NT2/D1 (cell line): ENCODE data around the gene SURF1.
"Not testable (repeated sequence)": the region's sequence is repeated elsewhere in the genome, so short reads cannot be mapped to it uniquely, and the experiment has no call there.

ENCODE experiments used
- SUZ12 ChIP-seq: IDR thresholded peaks from 2 replicates; pipeline ENCODE4 v1.6.1; 2011; ENCODE audit not compliant: insufficient read length, insufficient read depth; ENCODE audit errors: extremely low read depth
- YY1 ChIP-seq: IDR thresholded peaks from 2 replicates; pipeline ENCODE4 v1.6.1; 2011; ENCODE audit not compliant: insufficient read length, insufficient read depth
- ZNF274 ChIP-seq: IDR thresholded peaks from 2 replicates; pipeline ENCODE4 v1.6.1; 2011; ENCODE audit warnings: mild to moderate bottlenecking, low read depth, low read length

DNA sequence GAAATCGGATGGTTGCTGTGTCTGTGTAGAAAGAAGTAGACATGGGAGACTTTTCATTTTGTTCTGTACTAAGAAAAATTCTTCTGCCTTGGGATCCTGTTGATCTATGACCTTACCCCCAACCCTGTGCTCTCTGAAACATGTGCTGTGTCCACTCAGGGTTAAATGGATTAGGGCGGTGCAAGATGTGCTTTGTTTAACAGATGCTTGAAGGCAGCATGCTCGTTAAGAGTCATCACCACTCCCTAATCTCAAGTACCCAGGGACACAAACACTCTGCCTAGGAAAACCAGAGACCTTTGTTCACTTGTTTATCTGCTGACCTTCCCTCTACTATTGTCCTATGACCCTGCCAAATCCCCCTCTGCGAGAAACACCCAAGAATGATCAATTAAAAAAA, 35.2 kb upstream of the SURF1 start:
- TF ChIP-seq ZNF274, SUZ12, YY1: not testable (repeated sequence)
